ENCODE results near the gene CDK2. TPM values are rescaled to one million over a fixed set of nuclear protein-coding genes. Genes with fewer than 3 reads are reported as not detected.

CDK2 gene
- total and polyA plus RNA-seq, 2 of the 4 experiments (the other 2 are of a cell fraction), result 42.5 to 61.7 TPM

DNA sequence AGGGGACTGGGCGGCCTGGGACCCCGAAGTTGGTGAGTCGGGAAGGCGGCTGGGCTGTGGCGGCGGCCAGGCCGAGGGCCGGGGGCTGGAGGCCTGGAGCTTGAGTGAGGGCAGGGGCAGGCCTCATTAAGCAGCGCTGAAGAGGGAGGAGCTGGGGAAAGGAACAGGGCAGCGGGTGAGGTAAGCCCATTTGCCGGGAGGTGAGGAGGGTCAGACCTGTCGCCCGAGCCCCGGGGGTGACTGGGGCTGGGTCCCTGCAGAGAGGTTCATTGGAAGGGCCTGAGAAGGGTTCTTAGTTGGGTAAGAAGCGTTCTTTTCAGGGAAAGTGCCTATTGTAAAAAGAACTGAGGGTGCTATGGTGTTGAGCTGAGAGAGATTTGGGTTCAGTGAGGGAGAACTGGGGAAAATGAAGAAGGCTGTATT lies 7.7 kb downstream of the CDK2 start:
- TF ChIP-seq CHD1 (IDR thresholded peaks at IDR 0.05; ENCODE audit: low read depth, low read length) (no peak), BHLHE40 (IDR thresholded peaks at IDR 0.05; ENCODE audit: low read depth, low read length) (no peak), RFX5 (IDR thresholded peaks at IDR 0.05; ENCODE audit: low read depth, low read length) (no peak), MAFK (IDR thresholded peaks at IDR 0.05; ENCODE audit: low read depth, low read length) (no peak), RCOR1 (IDR thresholded peaks at IDR 0.05; ENCODE audit: insufficient replicate concordance, low read length) (no peak), FOS (IDR thresholded peaks at IDR 0.05; ENCODE audit: low read depth, low read length) (no peak), MXI1 (IDR thresholded peaks at IDR 0.05; ENCODE audit: borderline replicate concordance, low read depth, low read length) (no peak), CEBPB (IDR thresholded peaks at IDR 0.05; ENCODE audit: low read depth, low read length) (no peak), SMC3 (IDR thresholded peaks at IDR 0.05; ENCODE audit: low read depth, low read length) (no peak), NFE2L2 (IDR thresholded peaks at IDR 0.05; ENCODE audit: low read depth, low read length) (no peak), POLR2A (IDR thresholded peaks at IDR 0.05; ENCODE audit: low read depth, low read length) (no peak), MAZ (IDR thresholded peaks at IDR 0.05; ENCODE audit: borderline replicate concordance, low read depth, low read length) (no peak), RAD21 (IDR thresholded peaks at IDR 0.05; ENCODE audit: low read length) (no peak)
- TF ChIP-seq, protein P1, sequence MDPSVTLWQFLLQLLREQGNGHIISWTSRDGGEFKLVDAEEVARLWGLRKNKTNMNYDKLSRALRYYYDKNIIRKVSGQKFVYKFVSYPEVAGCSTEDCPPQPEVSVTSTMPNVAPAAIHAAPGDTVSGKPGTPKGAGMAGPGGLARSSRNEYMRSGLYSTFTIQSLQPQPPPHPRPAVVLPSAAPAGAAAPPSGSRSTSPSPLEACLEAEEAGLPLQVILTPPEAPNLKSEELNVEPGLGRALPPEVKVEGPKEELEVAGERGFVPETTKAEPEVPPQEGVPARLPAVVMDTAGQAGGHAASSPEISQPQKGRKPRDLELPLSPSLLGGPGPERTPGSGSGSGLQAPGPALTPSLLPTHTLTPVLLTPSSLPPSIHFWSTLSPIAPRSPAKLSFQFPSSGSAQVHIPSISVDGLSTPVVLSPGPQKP (IDR thresholded peaks at IDR 0.05; ENCODE audit: borderline replicate concordance, low read depth, low read length), result no peak
- TF ChIP-seq, protein P2, sequence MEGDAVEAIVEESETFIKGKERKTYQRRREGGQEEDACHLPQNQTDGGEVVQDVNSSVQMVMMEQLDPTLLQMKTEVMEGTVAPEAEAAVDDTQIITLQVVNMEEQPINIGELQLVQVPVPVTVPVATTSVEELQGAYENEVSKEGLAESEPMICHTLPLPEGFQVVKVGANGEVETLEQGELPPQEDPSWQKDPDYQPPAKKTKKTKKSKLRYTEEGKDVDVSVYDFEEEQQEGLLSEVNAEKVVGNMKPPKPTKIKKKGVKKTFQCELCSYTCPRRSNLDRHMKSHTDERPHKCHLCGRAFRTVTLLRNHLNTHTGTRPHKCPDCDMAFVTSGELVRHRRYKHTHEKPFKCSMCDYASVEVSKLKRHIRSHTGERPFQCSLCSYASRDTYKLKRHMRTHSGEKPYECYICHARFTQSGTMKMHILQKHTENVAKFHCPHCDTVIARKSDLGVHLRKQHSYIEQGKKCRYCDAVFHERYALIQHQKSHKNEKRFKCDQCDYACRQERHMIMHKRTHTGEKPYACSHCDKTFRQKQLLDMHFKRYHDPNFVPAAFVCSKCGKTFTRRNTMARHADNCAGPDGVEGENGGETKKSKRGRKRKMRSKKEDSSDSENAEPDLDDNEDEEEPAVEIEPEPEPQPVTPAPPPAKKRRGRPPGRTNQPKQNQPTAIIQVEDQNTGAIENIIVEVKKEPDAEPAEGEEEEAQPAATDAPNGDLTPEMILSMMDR (conservative IDR thresholded peaks at IDR 0.05; ENCODE audit: low read depth, low read length), result no peak
- TF ChIP-seq, protein P3, sequence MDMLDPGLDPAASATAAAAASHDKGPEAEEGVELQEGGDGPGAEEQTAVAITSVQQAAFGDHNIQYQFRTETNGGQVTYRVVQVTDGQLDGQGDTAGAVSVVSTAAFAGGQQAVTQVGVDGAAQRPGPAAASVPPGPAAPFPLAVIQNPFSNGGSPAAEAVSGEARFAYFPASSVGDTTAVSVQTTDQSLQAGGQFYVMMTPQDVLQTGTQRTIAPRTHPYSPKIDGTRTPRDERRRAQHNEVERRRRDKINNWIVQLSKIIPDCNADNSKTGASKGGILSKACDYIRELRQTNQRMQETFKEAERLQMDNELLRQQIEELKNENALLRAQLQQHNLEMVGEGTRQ (IDR thresholded peaks at IDR 0.05; ENCODE audit: low read depth, low read length), result no peak
- H3K79me1 ChIP-seq (ENCODE audit: low read depth in 1 of 2, low read length in 2 of 2), result peaks cover 12 to 65% of the 10 kb centered on the region in 2 experiments; a peak in 3 of 4 replicates
- H3K9ac ChIP-seq (ENCODE audit: low read depth, low read length), result peak overlapping the region; percentile 63
- H3K4me3 ChIP-seq (ENCODE audit: insufficient read depth, low read depth, low read length), result peak overlapping the region; percentile 70
- peak overlapping the region; percentile 98 for H2AK9ac ChIP-seq (replicated peaks; ENCODE audit: low read depth, low read length, poor library complexity)
- peak overlapping the region; percentile 82 for H3K4me2 ChIP-seq (ENCODE audit: low read depth, low read length)
- H2BK20ac ChIP-seq (ENCODE audit: low read depth, low read length), result no peak overlapping the region
- H4K20me1 ChIP-seq (ENCODE audit: insufficient read depth, low read length), result peaks cover 15% of the 10 kb centered on the region; the same call in 1 of the 2 replicates
- no peak overlapping the region for H2BK120ac ChIP-seq (ENCODE audit: low read depth, low read length)
- peaks cover 5% of the 10 kb centered on the region for H3K36me3 ChIP-seq (ENCODE audit: control insufficient read depth, insufficient read depth, low read length)
- no peaks in the 10 kb centered on the region for H3K27me3 ChIP-seq (ENCODE audit: control insufficient read depth, insufficient read depth, low read length)
- peaks cover 5% of the 10 kb centered on the region; the same call in 1 of the 2 replicates for H3K9me1 ChIP-seq (ENCODE audit: insufficient read depth, low read length)
- ATAC-seq (ENCODE audit: low read depth) (peak; percentile 40), DNase-seq (peak; percentile 45)
- 0% methylated on average over 11 of the region's 15 CpGs; no CpG with 5 or more reads in 1 of the 2 experiments for WGBS, 2 experiments (ENCODE audit: extremely low coverage in 2 of 2, insufficient read length in 1 of 2)
- ChIA-PET CTCF (interaction anchor here (0.8 to 0.9 kb wide), 2 partner anchors 10 to 236 kb away, joined by 3 to 4 read pairs; no protein-coding TSS in a partner anchor), POLR2A (ENCODE audit: unreplicated experiment) (interaction anchor here (1.0 to 1.2 kb wide), 3 partner anchors 8 to 69 kb away, joined by 3 to 13 read pairs (median 4); no protein-coding TSS in a partner anchor)
- peak overlapping the region; percentile 64 for H3K27ac ChIP-seq (ENCODE audit: insufficient read depth, low read length)
- peak overlapping the region; percentile 73 for H3K4ac ChIP-seq (ENCODE audit: low read depth, low read length)
- peak overlapping the region; percentile 13; the same call in 1 of the 2 replicates for H4K5ac ChIP-seq (ENCODE audit: low read depth, low read length)
- H2BK5ac ChIP-seq (ENCODE audit: low read depth, low read length, poor library complexity, severe bottlenecking), result peak overlapping the region; percentile 78
- peak overlapping the region; percentile 67 for H3K56ac ChIP-seq (ENCODE audit: extremely low read depth, insufficient read depth, low read length)
- in situ Hi-C loops (cut with MboI; ENCODE audit: low sequenced_read_pairs) (no loop called here), dilution Hi-C loops (cut with HindIII; ENCODE audit: low sequenced_read_pairs, unreplicated experiment) (no loop called here), intact Hi-C loops (cut with micrococcal nuclease) (no loop called here)
- no TSS peak for BruUV-seq (replicated peaks)
- H3K18ac ChIP-seq (ENCODE audit: low read depth, low read length), result peak overlapping the region; percentile 10; the same call in 1 of the 2 replicates
- H3K23ac ChIP-seq (ENCODE audit: low read depth, low read length), result peak overlapping the region; percentile 83
- peak overlapping the region; percentile 89 for H2AFZ ChIP-seq (replicated peaks; ENCODE audit: low read length, poor library complexity)
- no peak overlapping the region for H2BK15ac ChIP-seq (ENCODE audit: low read depth, low read length)
- H4K8ac ChIP-seq (ENCODE audit: low read depth in 2 of 2, low read length in 2 of 2), result peak overlapping the region in 1 of 2 experiments; percentile 48; a peak in 1 of 4 replicates
- H4K91ac ChIP-seq (ENCODE audit: insufficient read depth, low read depth, low read length), result peak overlapping the region; percentile 59; the same call in 1 of the 2 replicates
- H3K14ac ChIP-seq (replicated peaks; ENCODE audit: low read depth, low read length), result peak overlapping the region; percentile 88
- no peaks in the 10 kb centered on the region for H3K9me3 ChIP-seq (ENCODE audit: control insufficient read depth, insufficient read depth, low read length)
- peak overlapping the region; percentile 9 for H2AK5ac ChIP-seq (ENCODE audit: low read depth, low read length)
- peaks cover 5% of the 10 kb centered on the region for H3K4me1 ChIP-seq (ENCODE audit: control insufficient read depth, insufficient read depth, low read length)
